ENCODE measurements around the gene NOP56. TPM values are rescaled to one million over a fixed set of nuclear protein-coding genes. Genes with fewer than 3 reads are reported as not detected.

The NOP56 gene
- total RNA-seq, 1 donor from 2014 or later, result 32.1 TPM

DNA sequence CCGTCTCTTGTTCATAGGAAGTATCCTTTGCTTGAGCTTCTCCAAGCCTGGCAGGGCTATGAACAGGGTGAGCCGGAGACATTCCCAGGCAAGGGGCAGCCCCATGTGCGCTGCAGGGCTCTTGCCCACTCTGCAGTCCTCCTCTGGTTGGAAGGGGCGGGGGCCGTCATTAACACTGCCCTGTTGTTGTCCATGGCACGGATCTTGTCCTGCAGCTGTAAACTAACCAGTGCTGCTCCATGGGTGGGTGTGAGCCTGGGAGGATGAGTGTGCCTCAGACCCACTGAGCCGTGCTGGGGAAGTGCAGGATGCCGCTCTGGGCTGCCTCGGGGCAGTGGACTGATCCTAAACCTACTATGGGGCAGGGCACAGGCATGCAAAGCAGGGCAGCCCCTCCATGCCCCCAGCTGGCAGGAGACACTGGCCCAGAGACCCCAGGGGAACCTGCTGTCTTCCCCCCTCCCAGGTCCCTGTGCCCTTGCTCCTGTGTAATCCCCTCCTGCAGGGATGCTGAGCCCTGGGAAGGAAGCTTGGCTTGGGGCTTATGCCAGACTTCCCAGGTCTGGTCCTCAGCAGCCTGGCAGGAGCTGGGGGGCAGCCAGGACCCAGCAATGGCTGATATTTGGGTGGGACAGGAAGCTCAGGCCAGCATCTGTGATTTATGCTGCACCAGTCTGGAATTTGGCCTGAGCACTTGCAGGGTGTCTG is 48.6 kb downstream of the NOP56 start:
- intact Hi-C loops (cut with DNase I), result no loop called here
- no peaks in the 10 kb centered on the region for H3K27me3 ChIP-seq
- H3K36me3 ChIP-seq, result no peaks in the 10 kb centered on the region
- no peaks in the 10 kb centered on the region for H3K4me1 ChIP-seq
- TF ChIP-seq, protein P1, sequence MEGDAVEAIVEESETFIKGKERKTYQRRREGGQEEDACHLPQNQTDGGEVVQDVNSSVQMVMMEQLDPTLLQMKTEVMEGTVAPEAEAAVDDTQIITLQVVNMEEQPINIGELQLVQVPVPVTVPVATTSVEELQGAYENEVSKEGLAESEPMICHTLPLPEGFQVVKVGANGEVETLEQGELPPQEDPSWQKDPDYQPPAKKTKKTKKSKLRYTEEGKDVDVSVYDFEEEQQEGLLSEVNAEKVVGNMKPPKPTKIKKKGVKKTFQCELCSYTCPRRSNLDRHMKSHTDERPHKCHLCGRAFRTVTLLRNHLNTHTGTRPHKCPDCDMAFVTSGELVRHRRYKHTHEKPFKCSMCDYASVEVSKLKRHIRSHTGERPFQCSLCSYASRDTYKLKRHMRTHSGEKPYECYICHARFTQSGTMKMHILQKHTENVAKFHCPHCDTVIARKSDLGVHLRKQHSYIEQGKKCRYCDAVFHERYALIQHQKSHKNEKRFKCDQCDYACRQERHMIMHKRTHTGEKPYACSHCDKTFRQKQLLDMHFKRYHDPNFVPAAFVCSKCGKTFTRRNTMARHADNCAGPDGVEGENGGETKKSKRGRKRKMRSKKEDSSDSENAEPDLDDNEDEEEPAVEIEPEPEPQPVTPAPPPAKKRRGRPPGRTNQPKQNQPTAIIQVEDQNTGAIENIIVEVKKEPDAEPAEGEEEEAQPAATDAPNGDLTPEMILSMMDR (IDR thresholded peaks at IDR 0.05), result no peak
- no peak overlapping the region for H3K4me3 ChIP-seq
- H3K27ac ChIP-seq, result no peak overlapping the region
- no peaks in the 10 kb centered on the region for H3K9me3 ChIP-seq
- no peak for DNase-seq (ENCODE audit: low spot score in 2 of 2)

- Histone ChIP-seq H3K4me1 (no peaks in the 10 kb centered on the region), H3K4me3 (no peak overlapping the region), H3K27me3 (no peaks in the 10 kb centered on the region), H3K36me3 (no peaks in the 10 kb centered on the region), H3K9me3 (no peaks in the 10 kb centered on the region), H3K27ac (no peak overlapping the region)
- no peak for DNase-seq (ENCODE audit: low spot score in 2 of 2)
- intact Hi-C loops (cut with DNase I), result no loop called here
- TF ChIP-seq, protein P1 (IDR thresholded peaks at IDR 0.05), result no peak
These were observed 49.2 kb downstream of the NOP56 start for GRCh38 chr20:2701671-2702081.

- Histone ChIP-seq H3K4me1 (no peaks in the 10 kb centered on the region), H3K27me3 (no peaks in the 10 kb centered on the region), H3K9me3 (no peaks in the 10 kb centered on the region), H3K36me3 (no peaks in the 10 kb centered on the region), H3K27ac (no peak overlapping the region), H3K4me3 (no peak overlapping the region)
- DNase-seq (ENCODE audit: low spot score in 2 of 2), result no peak
- TF ChIP-seq, protein P1 (IDR thresholded peaks at IDR 0.05), result no peak
- intact Hi-C loops (cut with DNase I), result no loop called here
These were observed 51.5 kb downstream of the NOP56 start for GRCh38 chr20:2703716-2704475.

DNA sequence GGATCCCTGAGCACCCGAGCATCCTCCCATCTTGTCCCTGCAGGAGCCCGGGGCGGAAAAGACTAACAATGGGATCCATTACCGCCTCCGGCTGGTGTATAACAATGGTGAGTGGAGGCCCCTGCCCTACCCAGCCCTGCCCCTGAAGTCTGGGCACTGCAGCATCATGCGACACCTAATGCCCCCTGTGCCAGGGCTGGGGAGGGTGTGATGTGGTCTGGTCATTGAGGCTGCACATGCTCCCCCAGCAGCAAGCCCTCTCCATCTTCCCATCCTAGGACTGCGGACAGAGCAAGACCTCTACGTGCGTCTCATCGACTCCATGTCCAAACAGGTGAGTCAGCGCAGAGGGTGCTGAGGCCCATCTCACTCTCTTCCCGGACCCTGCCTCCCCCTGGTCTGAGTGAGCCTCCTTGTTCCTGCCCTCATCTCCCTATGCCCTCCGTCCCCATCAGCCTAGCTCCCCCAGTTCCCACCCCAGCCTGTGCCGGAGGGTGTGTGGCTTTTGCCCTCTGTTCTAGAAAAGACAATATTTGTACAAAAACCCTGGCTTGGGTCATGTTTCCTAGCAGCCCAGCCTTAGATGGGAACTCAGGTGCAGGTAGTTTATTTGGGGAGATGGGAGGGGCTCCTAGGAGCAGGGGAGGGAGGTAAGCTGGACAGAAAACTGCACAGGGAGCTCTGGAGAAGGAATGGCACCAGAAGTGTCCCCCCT is 53.7 kb downstream of the NOP56 start:
- no peak overlapping the region for H3K27ac ChIP-seq
- peak in 1 of 2 donors; percentile 58 for DNase-seq (ENCODE audit: low spot score in 2 of 2)
- no peaks in the 10 kb centered on the region for H3K36me3 ChIP-seq
- TF ChIP-seq, protein P1 (IDR thresholded peaks at IDR 0.05), result no peak
- H3K4me3 ChIP-seq, result no peak overlapping the region
- intact Hi-C loops (cut with DNase I), result no loop called here
- H3K9me3 ChIP-seq, result no peaks in the 10 kb centered on the region
- H3K4me1 ChIP-seq, result no peaks in the 10 kb centered on the region
- H3K27me3 ChIP-seq, result no peaks in the 10 kb centered on the region

DNA sequence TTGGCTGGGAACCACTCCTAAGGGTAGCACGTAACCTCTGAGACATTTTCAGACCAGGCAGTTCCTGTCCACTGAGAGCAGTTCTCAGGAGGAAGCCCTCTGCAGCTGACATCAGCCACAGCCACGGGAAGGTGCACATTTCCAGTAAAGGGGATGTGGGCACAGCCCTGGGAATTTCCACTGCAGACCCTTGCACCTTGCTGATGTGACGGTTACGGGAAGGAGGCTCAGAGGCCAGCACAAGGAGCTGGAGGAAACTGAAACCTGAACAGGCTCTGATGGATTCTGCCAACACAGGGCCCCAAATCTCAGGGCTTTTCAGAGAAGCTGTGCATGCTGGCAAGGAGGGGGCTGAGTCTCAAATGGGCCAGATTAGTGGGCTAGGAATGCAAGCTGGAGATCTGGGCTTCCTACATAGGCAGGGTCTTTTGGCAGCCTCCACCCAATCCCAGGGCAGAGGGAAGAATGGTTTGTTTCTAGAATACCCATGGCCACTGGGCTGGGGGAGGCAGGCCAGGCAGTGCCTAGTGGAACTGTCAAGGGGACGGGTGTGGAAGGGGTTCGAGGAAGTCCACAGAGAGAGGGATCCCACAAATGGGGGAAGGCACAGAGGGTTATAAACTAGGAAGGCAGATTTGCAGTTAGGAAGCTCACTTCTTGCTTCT is 54.4 kb downstream of the NOP56 start:
- H3K4me3 ChIP-seq, result no peak overlapping the region
- TF ChIP-seq, protein P1 (IDR thresholded peaks at IDR 0.05), result no peak
- no peaks in the 10 kb centered on the region for H3K27me3 ChIP-seq
- H3K4me1 ChIP-seq, result no peaks in the 10 kb centered on the region
- peak in 1 of 2 donors; percentile 49 for DNase-seq (ENCODE audit: low spot score in 2 of 2)
- intact Hi-C loops (cut with DNase I), result no loop called here
- H3K27ac ChIP-seq, result no peak overlapping the region
- no peaks in the 10 kb centered on the region for H3K36me3 ChIP-seq
- H3K9me3 ChIP-seq, result no peaks in the 10 kb centered on the region

Data from ascending aorta (tissue), 2 donors.